Effector CD4-positive, alpha-beta T cell (primary cell): ENCODE results near the gene ADCY3.
A peak's percentile ranks its signal among the peaks of the same experiment; 100 is the strongest.

Experiments
- DNase-seq: peaks from one replicate; pipeline ENCODE4 v3.0.0-alpha.2; 2020

The ADCY3 gene

DNA sequence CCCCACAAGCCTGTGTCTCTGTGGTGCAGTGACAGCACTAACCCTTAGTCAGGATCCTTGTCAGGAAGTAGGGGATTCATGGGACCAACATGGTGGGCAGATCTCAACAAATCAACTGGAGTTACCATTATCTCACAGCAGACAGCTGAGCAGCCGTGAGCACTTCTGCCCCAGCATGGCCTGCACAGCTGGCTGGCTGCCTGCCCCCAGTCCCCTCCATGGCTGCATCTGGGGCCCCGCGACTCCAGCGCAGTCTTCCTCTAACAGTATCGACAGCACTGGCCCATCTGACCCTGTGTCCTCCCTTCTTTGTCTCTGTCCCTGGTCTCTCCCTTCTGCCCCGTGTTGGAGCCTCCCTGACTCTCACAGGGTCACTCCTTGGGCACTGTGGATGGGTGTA is 4.7 kb upstream of the ADCY3 start:
- DNase-seq: no peak

DNA sequence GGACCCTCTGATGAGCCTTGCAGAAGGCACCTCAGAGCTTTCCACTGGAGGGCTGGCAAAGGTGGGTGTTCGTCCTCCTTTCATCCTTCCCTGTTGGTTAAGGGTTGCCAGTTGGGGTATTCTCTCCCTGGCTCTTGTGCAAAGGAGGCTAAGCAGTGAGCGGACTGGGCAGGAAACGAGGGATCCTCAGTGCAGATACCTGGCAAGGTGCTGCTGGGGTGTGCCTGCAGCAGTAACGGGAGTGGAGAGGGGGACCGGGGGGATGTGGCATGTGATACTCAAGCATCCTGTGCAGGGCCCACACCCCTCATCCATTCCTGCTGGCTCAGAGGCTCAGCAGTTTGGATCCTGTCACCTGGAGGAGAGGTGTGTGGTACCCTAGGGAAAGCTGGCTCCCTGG is 4.2 kb upstream of the ADCY3 start:
- DNase-seq: no peak

DNA sequence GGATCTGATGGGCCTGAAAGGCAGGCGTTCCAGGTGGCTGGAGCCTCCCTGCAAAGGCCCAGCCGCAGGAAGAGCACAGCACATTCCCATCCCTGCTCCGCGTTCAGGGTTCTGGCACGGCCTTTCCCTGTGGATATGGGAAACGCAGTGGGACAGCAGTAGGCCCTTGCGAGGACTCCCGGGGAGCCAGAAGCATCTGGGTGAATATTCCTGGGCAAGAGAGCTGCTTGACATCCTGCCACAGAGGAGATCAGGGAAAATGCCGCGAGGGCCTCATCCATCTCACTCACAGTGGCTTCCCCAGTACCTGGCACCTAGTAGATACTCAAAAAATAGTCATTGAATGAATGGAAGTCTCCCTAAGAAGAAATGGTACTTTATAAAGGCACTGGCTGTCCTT is 3.1 kb upstream of the ADCY3 start:
- no peak for DNase-seq

- no peak for DNase-seq
Observed at GRCh38 chr2:24922556-24922955, 2.5 kb upstream of the ADCY3 start.

DNA sequence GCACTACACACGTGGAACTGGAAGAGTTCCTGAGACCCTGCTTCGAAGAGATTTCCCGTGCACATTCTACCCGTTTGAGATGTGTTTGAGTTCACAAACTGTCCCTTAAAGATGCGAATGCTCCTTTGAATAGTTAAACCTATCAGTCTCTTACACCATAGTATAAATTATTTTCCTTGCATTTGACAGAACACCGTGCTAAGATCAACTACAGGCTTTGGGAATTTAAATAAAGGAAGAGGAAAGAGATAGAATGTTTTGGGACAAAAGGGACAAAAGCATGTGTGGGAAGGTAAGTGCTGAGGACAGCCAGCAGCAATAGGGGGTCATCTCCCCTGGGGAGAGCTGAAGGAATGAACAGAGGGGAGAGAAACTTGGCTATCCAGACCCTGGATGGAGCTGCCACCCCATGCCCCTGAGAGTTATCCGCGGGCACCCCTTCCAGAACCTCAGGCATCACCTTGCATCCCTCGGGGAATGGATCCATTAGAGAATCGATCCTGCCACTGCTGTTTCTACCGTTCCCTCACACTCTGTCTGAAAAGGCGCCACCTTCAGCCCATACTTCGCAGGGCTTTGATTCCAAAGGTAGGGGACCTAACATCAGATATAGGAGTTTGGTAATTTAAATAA is 888 bp upstream of the ADCY3 start:
- DNase-seq: no peak

DNA sequence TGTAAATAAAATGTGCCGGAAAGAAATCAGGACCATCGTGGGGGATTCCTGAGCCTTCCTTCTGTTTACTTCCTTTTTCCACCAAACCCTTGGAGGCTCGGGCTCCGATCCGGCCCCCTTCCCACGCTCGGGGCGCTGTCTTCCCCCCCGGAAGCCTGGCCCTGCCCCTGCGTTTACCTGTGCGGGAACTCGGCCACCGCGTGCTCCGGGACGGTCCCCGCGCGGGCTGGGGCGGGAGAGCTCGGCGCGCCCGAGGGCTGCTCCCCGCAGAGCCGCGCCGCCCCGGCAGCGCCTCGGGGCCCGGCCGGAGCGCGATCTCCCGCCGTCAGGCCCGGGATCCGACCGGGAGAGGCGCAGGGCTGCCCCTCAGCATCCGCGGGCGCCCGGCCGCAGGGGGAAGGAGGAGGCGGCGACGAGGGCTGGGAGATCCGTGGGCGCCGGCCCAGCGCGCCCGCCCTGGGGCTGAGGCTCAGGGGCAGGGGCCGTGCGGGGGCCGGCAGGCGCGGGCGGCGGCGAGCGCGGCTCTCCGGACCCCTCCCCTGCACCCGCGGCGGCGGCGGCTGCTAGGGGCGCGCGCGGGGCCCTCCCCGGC is 435 bp downstream of the ADCY3 start:
- no peak for DNase-seq

GRCh38 chr2:24919037-24919505 is 966 bp downstream of the ADCY3 start:
- DNase-seq: peak; percentile 42

- no peak for DNase-seq
Observed at GRCh38 chr2:24918326-24919036, 1.6 kb downstream of the ADCY3 start.

DNA sequence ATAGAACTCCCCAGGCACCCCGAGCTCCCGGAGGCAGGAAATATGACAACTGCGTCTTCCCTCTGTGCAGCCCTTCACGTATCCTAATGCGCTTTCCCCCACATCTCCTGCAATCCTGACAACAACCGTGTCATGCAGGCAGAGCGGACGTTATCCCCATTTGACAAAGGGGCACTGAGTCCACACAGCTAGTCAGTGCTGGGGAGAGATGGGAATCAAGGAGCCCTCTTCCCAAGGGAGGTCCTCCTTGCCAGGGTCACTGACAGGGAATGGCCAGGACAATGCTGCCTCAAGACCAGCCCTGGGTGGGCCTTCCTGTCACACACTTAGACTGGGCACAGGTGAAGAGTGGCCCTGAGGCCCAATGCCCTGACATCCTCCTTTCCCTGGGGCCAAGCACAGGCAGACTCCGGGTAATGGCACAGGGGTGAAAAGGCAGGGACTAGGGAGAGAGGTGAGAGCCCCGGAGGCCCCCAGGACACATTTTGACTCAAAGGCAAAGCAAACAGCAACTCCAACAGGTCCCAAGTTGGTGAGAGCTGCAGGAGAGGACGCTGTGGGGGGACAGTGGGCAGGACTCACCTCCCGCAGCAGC is 2.2 kb downstream of the ADCY3 start:
- DNase-seq: no peak

GRCh38 chr2:24917086-24917485 is 3.0 kb downstream of the ADCY3 start:
- no peak for DNase-seq

DNA sequence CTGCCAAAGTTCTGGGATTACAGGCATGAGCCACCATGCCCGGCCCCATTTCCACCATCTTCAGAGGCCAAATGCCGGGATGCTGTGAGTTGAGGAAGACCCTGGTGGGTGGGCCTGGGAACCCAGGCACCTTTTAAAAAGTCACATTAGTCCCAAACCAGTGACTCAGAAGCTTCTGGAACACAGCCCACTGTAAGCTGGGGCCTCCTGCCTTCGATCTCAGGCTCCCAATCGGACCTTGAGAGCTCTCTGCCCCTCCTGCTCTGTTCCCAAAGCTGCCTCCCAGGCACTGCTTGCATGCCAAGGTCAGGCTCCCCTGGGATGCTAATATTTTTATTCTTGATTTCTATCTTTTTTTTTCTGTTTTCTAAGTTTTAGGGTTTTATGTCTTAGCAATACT is 4.2 kb downstream of the ADCY3 start:
- DNase-seq: no peak

DNA sequence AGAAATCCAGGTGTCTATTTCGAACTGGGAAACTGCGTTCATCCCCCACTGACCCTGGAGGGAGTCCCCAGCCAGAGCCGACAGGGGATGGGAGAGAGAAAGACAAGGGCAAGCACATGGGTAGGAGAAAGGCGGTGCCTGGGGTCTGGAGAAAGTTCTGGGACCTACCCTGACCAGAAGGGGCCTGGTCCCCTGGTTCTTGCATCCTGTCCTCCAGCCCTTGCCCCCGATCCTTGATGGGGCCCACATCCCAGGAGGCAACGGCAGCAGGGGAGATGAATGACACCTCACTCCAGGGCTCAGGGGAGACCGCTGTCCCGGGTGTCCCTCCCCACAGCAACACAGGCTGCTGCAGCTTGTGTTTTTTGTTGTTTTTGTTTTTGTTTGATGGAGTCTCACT is 4.9 kb downstream of the ADCY3 start:
- no peak for DNase-seq

- no peak for DNase-seq
Observed at GRCh38 chr2:24914713-24915112, 5.3 kb downstream of the ADCY3 start.

DNA sequence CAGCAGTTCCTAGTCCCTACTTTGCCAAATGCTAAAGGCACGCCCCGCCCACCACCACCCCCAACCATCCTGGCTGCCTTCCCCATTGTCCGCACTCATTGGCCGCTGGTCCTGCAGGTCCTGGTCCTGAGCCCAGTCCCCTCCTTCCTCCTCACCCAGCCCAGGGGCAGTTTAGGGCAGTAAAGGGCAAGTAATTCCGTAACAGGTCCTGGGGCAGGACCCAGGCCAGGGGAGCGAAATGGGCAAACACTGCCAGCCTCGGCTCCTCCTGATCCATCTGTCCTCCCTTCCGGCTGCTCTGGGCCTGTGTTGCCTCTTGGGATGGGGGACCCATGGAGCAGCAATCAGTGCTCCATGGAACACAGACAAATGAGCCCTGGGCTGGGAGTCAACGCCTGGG is 6.1 kb downstream of the ADCY3 start:
- DNase-seq: no peak

GRCh38 chr2:24912986-24913385 is 7.1 kb downstream of the ADCY3 start:
- no peak for DNase-seq

DNA sequence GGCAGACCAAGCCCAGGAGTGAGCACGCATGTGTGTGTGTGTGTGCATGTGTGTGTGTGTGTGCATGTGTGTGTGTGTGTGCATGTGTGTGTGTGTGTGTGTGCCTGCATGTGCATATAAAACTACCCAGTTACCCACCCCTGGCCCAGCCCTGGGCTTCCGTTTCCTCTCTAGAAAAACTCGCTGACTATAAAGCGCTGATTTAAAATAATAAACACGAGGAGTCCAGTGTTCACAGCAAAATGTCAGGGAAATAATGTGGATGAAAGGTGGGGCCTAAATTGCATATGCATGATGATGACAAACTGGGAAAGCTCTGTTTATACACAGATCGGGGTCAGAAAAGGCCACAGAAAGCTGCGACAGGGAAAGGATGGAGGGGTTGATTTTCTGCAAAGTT is 7.5 kb downstream of the ADCY3 start:
- DNase-seq: no peak

- DNase-seq: no peak
Observed at GRCh38 chr2:24910245-24910644, 9.8 kb downstream of the ADCY3 start.

GRCh38 chr2:24909555-24910177 is 10.4 kb downstream of the ADCY3 start:
- DNase-seq: no peak

GRCh38 chr2:24908461-24908901 is 11.6 kb downstream of the ADCY3 start:
- no peak for DNase-seq

DNA sequence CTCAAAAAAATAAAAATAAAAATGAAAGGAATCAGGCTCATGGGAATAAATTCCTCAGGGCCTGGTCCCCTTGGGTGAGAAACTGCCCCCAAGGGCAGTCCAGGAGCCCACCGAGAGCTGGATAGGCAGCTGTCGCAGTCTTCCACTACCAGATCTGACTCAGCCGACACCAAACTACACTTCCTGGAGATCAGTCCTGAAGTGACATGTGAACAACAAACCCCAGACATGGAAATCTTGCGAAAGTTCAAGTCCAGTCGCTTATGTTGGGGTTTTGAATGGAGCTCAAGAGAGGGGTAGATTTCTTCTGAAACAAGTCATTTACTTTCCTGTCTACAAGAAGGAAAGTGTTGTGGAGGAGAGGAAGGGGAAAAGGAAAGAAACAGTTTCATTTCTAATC is 12.9 kb downstream of the ADCY3 start:
- DNase-seq: no peak

- no peak for DNase-seq
Observed at GRCh38 chr2:24906466-24906865, 13.6 kb downstream of the ADCY3 start.

- DNase-seq: no peak
Observed at GRCh38 chr2:24903161-24904103, 16.6 kb downstream of the ADCY3 start.
